GM12878 (cell line): ENCODE results near the gene BRCA2.

Experiments used
- CTCF ChIP-seq, 3 experiments: IDR thresholded peaks in 2 of 3; conservative IDR thresholded peaks in 1 of 3; 2 replicates each; pipeline ENCODE4 v1.5.1; 2011; ENCODE audit warnings: low read depth in 3 of 3, low read length in 3 of 3, mild to moderate bottlenecking in 3 of 3, control low read depth in 2 of 3, moderate library complexity in 2 of 3, inconsistent platforms in 1 of 3, mixed read lengths in 1 of 3; ENCODE audit not compliant: control insufficient read depth in 2 of 3, insufficient read depth in 1 of 3; ENCODE audit errors: extremely low read depth in 1 of 3
- MXI1 ChIP-seq: fragments of 150-350 bp; IDR thresholded peaks from 2 replicates; pipeline ENCODE4 v1.6.1; 2011; ENCODE audit warnings: low read depth, mild to moderate bottlenecking, inconsistent platforms, low read length, improper control_type of control experiment
- POLR2A ChIP-seq: IDR thresholded peaks from 2 replicates; pipeline ENCODE4 v1.6.1; 2011; ENCODE audit warnings: low read depth, mild to moderate bottlenecking, low read length

- TF ChIP-seq MXI1 (no peak), POLR2A (no peak), CTCF (IDR thresholded peaks at IDR 0.05 in 2 of 3, conservative IDR thresholded peaks at IDR 0.05 in 1 of 3; ENCODE audit: control insufficient read depth in 2 of 3, extremely low read depth in 1 of 3, insufficient read depth in 1 of 3, low read depth in 3 of 3, low read length in 3 of 3) (no peak)
Observed at GRCh38 chr13:32445461-32445860, 130.2 kb downstream of the BRCA2 start.
